Kidney (tissue), 14 donors: ENCODE measurements around the gene GALNT18. TPM values are rescaled to one million over a fixed set of nuclear protein-coding genes. Genes with fewer than 3 reads are reported as not detected.

ENCODE experiments used
- DNase-seq, 5 donors: peaks; one replicate each; pipeline ENCODE4 v3.0.0-alpha.2; 2013 to 2020
- FAIRE-seq: peaks from 2 replicates; lab custom pipeline; 2012; peaks lifted over from hg19 to GRCh38; lab: Jason Lieb, UNC
- H3K27ac ChIP-seq, 2 donors: one replicate each; pipeline ENCODE4 v1.7.0; 2013; ENCODE audit warnings: low read depth in 2 of 2, low read length in 2 of 2, inconsistent platforms in 1 of 2
- H3K27me3 ChIP-seq: one replicate; pipeline ENCODE4 v1.7.1; 2013; ENCODE audit warnings: low read length, inconsistent platforms; ENCODE audit not compliant: control insufficient read depth, insufficient read depth
- H3K36me3 ChIP-seq, 3 donors: one replicate each; pipeline versions ENCODE4 v1.7.0 to v1.7.1; 2013; ENCODE audit warnings: low read length in 3 of 3, control low read depth in 1 of 3, inconsistent platforms in 1 of 3; ENCODE audit not compliant: insufficient read depth in 3 of 3, control insufficient read depth in 2 of 3
- H3K4me1 ChIP-seq, 3 donors: one replicate each; pipeline versions ENCODE4 v1.7.0 to v1.7.1; 2013; ENCODE audit warnings: low read length in 3 of 3, inconsistent platforms in 1 of 3, low read depth in 1 of 3; ENCODE audit not compliant: control insufficient read depth in 2 of 3, insufficient read depth in 2 of 3
- H3K4me3 ChIP-seq, 3 donors: one replicate each; pipeline versions ENCODE4 v1.7.0 to v1.8.1; 2013; ENCODE audit warnings: low read length in 3 of 3, control low read depth in 1 of 3, inconsistent platforms in 1 of 3
- H3K9ac ChIP-seq, 3 donors: one replicate each; pipeline versions ENCODE4 v1.7.0 to v1.7.1; 2013; ENCODE audit warnings: low read length in 3 of 3, control low read depth in 1 of 3, inconsistent platforms in 1 of 3
- H3K9me3 ChIP-seq, 3 donors: one replicate each; pipeline versions ENCODE4 v1.7.0 to v1.7.1; 2013; ENCODE audit warnings: low read length in 3 of 3, control low read depth in 1 of 3, inconsistent platforms in 1 of 3; ENCODE audit not compliant: control insufficient read depth in 2 of 3, insufficient read depth in 1 of 3
- CTCF ChIP-seq: IDR thresholded peaks from 3 replicates; pipeline ENCODE4 v1.5.1; 2012; ENCODE audit warnings: mild to moderate bottlenecking, moderate library complexity, borderline replicate concordance; ENCODE audit not compliant: insufficient read depth; ENCODE audit errors: extremely low read depth
- intact Hi-C: fragments of 100-400 bp; cut with DNase I; formaldehyde crosslinking; loops from one replicate; pipeline ENCODE4 v1.11.1; 2022
- polyA plus RNA-seq: library from polyadenylated mRNA; stranded (reverse); fragments of 350-450 nt; fragmentation: Illumina TruSeq; extraction: RNeasy Lipid Tissue Mini Kit (QIAGEN cat#74804); gene quantifications from one replicate; pipeline ENCODE4 v1.2.3, GENCODE V29; 2014; ENCODE audit warnings: low read depth, low replicate concordance; ENCODE audit not compliant: insufficient read depth
- total RNA-seq: library from RNA; stranded (reverse); fragmentation: NEBNext Ultra II Directional; extraction: Animal tissue kit (Norgen Biotek cat#: 25700); gene quantifications from one replicate; pipeline ENCODE4 v1.2.1, GENCODE V29; 2021
- donor health status: control.
- donor health status: control.
- donor health status: control.
- donor health status: control.
- donor health status: control.
- donor health status: DM: yes; HTN: yes; CAD: no.
- donor health status: Normal renal cell carcinoma (clear cell type).

GALNT18 gene
- total and polyA plus RNA-seq, 2 donors from 2014 or later, result 27.2 to 42.1 TPM

DNA sequence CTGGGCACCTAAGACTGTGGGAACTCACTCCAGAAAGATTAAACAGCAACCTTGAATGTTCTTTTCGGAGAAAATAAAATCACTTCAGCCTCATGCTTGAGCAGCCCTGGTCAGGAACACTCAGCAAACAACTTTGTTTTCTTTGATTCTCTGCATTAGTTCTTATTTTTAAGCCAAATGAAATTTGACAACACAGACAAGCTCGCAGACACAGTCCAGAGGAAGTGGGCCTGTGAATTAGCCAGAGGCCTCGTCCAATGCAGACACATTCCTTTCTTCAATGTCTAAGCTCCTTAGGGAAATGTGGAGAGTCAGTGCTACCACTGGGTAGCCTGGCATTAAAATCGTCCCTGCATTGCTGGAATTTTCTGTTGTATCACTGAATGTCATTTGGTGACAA is 205.9 kb downstream of the GALNT18 start:
- intact Hi-C loops, result no loop called here
- H3K27ac ChIP-seq, result peak overlapping the region; percentile 11 to 39
- FAIRE-seq (no peak), DNase-seq (no peak)
- no peaks in the 10 kb centered on the region for H3K9me3 ChIP-seq
- peaks cover 0 to 22% (median 16%) of the 10 kb centered on the region in 3 donors for H3K4me1 ChIP-seq
- no peak for TF ChIP-seq CTCF
- H3K36me3 ChIP-seq, result no peaks in the 10 kb centered on the region
- H3K27me3 ChIP-seq, result no peaks in the 10 kb centered on the region
- H3K9ac ChIP-seq, result no peak overlapping the region
- H3K4me3 ChIP-seq, result no peak overlapping the region

DNA sequence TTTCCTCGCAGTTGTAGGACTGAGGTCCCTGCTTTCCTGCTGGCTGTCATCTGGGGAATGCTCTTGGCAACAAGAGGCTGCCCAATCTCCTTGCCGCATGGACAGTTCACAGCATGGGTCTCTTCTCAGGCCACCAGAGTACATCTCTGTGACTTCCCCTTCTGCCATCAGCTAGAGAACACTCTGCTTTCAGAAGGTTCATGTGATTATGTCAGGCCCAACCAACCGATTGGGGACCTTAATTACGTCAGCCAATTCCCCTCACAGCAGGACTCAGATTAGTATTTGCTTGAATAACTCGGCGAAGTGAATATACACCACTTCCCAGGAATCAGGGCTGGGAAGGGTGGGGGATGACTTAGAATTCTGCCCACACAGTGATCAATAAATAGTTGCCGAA is 206.8 kb downstream of the GALNT18 start:
- Histone ChIP-seq H3K36me3 (no peaks in the 10 kb centered on the region), H3K4me3 (no peak overlapping the region), H3K9ac (no peak overlapping the region), H3K9me3 (no peaks in the 10 kb centered on the region), H3K4me1 (peaks cover 0 to 22% (median 15%) of the 10 kb centered on the region in 3 donors), H3K27ac (no peak overlapping the region), H3K27me3 (no peaks in the 10 kb centered on the region)
- no peak for FAIRE-seq
- intact Hi-C loops, result no loop called here
- TF ChIP-seq CTCF, result no peak
- no peak for DNase-seq

- no peak for TF ChIP-seq CTCF
- no peaks in the 10 kb centered on the region for H3K36me3 ChIP-seq
- FAIRE-seq (no peak), DNase-seq (no peak)
- intact Hi-C loops, result no loop called here
- no peak overlapping the region for H3K4me3 ChIP-seq
- H3K9me3 ChIP-seq, result no peaks in the 10 kb centered on the region
- H3K4me1 ChIP-seq, result peaks cover 0 to 26% (median 18%) of the 10 kb centered on the region in 3 donors
- no peak overlapping the region for H3K9ac ChIP-seq
- no peaks in the 10 kb centered on the region for H3K27me3 ChIP-seq
- H3K27ac ChIP-seq, result no peak overlapping the region
These were observed 208.0 kb downstream of the GALNT18 start for GRCh38 chr11:11413776-11414175.

DNA sequence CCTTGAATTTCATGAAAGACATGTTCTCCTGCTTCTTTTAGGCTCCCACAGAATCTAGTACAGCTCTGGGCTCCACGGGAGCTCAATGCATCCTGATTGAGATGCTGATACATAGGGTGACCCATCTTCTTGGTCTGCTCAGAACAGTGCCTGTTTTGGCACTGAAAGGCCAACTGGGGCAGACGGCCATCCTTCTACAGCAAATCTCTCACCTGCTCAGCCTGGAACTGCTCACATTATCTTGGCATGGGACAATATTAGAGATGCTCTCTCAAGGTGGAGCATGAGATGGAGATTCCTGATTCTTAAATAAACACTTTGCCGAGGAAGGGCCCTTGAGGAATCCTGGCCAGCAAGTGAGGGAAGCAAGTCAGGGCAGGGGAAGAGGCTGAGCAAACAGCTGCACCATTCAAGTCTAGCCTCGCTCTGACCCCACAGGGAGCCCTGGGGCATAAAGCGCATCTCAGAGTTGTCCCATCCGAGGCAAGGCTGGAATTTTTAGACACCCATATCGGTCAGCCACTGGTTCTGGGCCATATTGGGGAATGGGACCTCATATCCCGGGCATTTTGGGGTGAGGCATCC is 210.3 kb downstream of the GALNT18 start:
- H3K27ac ChIP-seq, result no peak overlapping the region
- peaks cover 0 to 20% (median 17%) of the 10 kb centered on the region in 3 donors for H3K4me1 ChIP-seq
- no peak overlapping the region for H3K9ac ChIP-seq
- no peak overlapping the region for H3K4me3 ChIP-seq
- no peaks in the 10 kb centered on the region for H3K36me3 ChIP-seq
- no peaks in the 10 kb centered on the region for H3K27me3 ChIP-seq
- no peak for TF ChIP-seq CTCF
- DNase-seq (no peak), FAIRE-seq (no peak)
- intact Hi-C loops, result no loop called here
- H3K9me3 ChIP-seq, result no peaks in the 10 kb centered on the region
